ENCODE measurements around the gene ZBTB20.
"Not testable (repeated sequence)": the region's sequence is repeated elsewhere in the genome, so short reads cannot be mapped to it uniquely, and the experiment has no call there.

ZBTB20 gene

GRCh38 chr3:114830652-114831051, 316.4 kb downstream of the ZBTB20 start:
- DNase-seq (ENCODE audit: low read depth), result no peak

DNA sequence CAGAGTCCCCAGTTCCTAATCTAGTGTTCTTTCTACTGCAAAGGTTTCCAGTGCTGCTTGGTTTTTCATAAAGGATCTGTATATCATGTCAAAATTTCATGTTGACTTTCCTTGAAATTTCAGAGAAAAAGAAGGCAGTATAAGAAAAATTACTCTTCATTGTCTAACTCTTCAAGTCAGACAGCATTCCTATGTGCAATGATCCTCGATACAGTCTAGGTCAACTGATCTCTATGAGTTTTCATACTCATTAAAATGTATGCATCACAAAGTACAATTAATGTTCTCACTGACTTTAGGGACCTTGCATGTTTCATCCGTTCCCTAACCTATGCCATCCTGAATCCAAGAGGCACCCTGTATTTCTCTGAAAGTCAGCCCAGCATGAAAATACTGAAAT, 317.3 kb downstream of the ZBTB20 start:
- no peak for DNase-seq (ENCODE audit: low read depth)

DNA sequence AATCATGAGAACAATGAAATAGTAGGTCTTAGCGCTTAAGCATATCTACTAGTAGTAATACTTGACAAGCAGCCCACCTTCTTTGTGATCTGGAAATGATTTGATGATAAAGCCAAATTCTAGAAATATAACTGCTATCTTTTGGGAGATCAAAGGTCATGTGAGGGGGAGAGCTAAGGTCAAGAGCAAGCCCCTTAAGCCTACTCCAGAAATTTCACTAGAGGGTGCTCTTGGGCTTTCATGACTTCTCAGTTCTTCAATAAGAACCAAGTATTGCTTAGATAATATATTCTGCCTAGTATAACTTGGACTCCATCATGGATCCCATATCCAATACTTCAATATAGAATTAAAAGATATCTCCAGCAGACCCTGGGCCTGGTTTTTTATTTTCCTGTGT, 319.6 kb downstream of the ZBTB20 start:
- no peak for DNase-seq (ENCODE audit: low read depth)

- DNase-seq (ENCODE audit: low read depth), result no peak
Measured at GRCh38 chr3:114824014-114824413, 323.1 kb downstream of the ZBTB20 start.

- no peak for DNase-seq (ENCODE audit: low read depth)
Measured at GRCh38 chr3:114823061-114823460, 324.0 kb downstream of the ZBTB20 start.

DNA sequence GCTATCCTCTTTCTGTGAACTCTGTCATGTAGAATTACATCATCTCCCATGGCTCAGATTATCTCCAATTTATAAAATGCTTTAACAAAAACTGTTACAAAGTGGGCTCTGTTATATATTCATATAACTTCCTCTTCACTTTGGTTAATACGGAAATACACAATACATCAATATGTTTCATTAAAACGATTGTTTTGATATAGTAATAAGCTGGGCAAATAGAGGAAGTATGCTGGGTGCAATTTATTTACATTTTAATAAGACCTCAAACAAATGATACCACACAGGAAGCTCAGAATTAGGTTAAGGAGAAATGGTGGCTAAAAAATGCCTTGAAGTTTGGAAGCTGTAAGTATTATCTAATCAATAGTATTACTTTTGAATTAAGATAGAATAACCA, 331.0 kb downstream of the ZBTB20 start:
- no peak for DNase-seq (ENCODE audit: low read depth)

- DNase-seq (ENCODE audit: low read depth), result not testable (repeated sequence)
Measured at GRCh38 chr3:114812541-114813238, 334.4 kb downstream of the ZBTB20 start.

DNA sequence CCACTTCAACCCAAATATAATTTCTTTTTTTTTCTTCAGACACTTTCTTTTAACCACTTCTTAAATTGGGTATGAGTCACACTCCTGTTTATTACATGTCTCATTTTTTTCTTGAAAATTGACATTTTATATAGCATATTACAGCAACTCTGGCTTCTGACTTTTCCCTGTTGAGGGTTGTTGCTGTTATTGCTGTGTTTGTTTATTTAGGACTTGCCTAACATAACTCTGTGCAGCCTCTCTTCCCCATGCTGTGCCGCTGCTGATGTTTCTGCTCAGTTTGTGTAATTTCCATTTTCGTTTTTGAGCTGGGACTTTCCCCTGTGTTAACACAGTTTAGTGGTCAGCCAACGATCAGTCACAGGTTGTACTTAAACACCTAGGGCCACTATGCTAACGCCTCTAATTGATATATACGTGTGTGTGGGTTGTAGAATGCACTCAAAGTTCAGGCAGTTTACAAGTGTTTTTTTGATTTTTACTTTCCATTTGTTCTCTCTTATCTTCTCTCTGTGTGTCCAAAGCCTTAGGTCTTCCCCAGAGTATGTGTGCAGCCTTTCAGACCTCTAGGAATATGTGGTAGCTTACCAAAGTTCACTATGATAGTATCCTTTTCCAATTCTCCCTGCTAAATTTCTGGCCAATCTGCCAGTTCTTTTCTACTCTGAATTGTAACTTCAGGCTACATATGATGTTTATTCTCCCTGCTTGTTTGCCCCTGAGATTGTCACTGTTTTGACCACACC, 337.2 kb downstream of the ZBTB20 start:
- DNase-seq (ENCODE audit: low read depth), result no peak

- no peak for DNase-seq (ENCODE audit: low read depth)
Measured at GRCh38 chr3:114804099-114804498, 343.0 kb downstream of the ZBTB20 start.

GRCh38 chr3:114803042-114803695, 343.9 kb downstream of the ZBTB20 start:
- no peak for DNase-seq (ENCODE audit: low read depth)

DNA sequence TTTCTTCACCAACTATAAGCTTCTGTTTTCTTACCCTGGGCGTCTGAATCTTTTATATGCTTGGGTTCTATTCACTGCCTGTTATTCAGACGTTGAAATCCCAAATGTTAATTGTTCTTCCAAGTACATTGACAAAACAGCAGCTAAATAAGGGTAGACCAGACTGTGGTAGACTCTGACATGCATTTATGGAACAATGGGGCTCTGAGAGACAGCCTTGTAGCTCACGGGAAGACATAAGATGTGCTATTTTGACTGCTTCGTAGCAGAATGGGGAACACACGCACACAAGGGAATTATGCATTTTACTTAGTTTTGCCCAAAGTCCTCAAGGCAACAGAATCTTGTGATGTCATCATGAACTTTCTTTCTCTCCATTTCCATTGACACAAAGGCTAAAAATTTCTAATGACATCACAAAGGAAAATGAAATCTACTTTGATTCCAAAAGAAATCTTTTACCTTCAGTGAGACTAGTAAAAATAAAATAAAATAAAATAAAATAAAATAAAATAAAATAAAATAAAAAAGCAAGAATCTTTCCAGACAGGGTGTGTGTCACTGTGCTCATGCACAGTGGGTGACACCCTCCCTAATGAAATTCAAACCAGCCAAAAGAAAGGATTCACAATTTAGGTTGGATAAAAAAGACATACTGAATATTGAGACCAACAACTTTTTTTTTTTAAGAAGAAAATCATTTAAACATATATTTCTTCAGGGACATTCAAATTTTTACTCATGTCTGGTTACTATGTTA, 346.6 kb downstream of the ZBTB20 start:
- DNase-seq (ENCODE audit: low read depth), result no peak

DNA sequence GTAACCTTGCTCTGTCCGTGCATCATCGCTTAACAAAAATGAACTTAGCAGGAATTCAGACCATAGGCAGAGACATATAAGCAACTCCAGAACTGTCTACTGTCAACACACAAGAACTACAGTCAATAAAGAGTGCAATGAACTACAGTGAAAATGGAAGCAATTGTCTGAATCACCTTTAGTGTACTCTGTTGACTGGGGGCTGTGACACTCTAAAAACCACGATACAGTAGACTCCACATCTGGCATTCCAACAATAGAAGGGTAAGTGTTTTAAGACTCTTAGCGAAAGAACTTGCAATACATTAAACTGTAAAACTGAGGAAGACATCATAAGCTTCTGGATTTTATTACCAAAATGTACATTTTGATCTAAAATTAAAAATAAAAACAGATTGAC, 347.3 kb downstream of the ZBTB20 start:
- no peak for DNase-seq (ENCODE audit: low read depth)

- no peak for DNase-seq (ENCODE audit: low read depth)
Measured at GRCh38 chr3:114796796-114797195, 350.3 kb downstream of the ZBTB20 start.

DNA sequence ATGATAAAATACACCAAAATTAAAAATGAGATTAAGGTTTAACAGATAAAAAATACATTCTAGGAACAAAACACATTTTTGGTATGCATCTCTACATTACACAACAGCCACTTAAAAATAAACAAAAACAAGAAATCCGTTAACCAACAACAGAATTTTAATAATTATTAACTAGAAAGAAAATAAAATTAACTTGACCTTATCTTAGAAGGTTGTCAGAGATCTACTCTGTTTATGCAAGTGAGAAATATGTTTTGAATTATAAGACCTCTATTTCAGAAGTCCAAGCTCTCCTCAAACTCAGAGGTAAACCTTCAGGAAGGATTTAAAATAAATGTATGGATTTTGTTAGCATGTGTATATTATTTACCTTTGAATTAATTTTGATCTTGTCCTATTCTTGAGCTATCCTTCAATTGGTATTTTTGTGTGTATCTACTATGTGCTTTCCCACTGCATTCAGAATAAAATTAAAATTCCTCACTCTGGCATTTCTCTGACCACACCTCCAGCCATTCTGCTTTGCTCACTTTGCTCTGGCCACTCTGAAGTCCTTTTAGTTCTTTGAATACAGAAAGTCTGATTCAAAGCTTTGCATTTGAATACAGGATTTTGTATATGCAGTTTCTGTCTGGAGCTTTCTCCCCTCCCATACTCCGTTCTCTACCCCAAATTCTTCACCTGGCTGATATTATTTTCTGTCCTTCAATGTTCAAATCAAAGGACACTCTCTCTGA, 352.0 kb downstream of the ZBTB20 start:
- DNase-seq (ENCODE audit: low read depth), result no peak

DNA sequence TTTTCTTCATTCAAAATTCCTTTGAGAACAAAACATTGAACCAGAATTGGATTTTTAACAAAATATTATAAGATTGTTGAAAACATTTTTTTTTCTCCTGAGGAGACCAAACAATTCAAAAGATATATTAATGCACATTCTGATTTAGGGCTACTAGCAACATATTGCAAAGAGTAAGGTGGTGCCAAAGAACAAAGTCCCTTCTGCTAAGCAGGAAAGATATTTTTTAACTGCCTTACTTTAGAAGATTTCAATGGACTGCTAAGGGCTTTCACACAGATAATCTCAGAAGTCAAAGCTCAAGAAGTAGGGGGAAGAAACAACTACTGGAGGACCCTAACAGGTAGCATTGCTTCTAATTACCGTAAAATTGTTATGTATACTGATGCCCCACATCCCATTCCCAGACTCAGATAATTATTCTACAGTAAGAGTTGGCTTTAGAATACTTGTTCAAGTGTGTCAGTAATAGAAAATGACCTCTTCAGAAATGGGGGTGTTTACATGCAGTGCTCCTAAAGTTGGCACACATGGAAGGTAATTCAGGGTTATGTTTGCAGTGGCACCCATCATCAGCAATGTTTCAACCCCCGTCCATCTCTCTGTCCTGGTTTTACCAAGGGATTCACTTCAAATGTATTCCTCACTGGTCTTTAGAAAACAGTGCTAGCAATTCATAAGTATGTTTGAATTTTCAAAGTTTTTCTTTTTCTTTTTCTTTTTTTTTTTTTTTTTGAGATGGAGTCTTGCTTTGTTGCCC, 354.7 kb downstream of the ZBTB20 start:
- no peak for DNase-seq (ENCODE audit: low read depth)

DNA sequence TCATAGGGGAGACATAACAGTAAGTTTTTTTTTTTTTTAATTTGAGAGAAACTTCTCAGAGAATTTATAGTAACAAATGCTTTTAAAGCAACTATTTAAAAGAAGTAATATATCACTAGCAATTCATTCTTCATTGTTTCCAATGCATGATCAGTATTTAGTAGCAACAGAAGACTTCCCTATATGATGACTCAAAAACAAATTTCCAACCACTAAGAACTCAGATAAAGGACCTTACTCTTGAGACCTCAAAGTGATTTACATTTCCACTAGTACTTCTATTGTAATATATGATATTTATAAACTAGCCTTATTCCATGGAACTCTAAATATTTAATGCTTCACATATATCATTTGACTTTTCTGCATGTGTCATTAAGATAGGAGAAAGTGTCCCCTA, 356.3 kb downstream of the ZBTB20 start:
- DNase-seq (ENCODE audit: low read depth), result no peak

- DNase-seq (ENCODE audit: low read depth), result no peak
Measured at GRCh38 chr3:114789803-114790202, 357.3 kb downstream of the ZBTB20 start.

GRCh38 chr3:114775395-114775794, 371.7 kb downstream of the ZBTB20 start:
- no peak for DNase-seq (ENCODE audit: low read depth)

DNA sequence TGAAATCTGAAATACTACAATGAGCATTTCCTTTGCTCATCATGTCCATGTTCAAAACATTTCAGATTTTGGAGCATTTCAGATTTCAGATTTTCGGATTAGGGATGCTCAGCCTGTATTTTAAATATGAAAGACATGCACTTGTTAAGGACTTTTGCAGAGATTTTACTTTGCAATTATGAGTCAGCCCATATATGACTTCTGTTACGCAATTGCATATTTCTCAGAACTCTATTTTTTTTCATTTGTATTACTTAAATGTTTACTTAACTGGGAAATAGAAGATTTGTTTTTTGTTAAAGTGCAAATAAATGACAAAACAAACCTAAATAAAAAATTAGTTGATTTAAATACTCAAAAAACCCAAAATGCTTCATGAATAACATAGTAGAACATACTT, 376.2 kb downstream of the ZBTB20 start:
- no peak for DNase-seq (ENCODE audit: low read depth)

DNA sequence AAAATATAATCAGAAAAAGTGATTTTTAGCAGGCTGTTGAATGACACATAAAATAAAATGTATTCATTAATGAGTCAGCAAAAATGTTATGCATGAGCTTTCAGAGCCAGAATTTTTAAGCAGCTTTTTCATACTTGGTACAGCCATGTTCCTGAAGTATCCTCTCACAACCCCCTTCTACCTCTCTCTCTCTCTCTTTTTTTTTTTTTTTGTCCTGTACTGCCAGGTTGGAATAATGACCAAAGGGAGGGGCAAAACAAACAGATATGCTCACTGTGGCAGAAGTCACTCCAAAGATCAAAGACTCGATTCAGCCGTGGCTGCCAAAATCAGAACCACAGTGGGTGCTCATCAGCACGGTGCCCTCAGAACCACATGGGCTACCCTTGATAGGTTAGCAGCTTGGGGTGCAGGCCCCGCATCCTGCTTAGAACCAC, 383.0 kb downstream of the ZBTB20 start:
- no peak for DNase-seq (ENCODE audit: low read depth)

DNA sequence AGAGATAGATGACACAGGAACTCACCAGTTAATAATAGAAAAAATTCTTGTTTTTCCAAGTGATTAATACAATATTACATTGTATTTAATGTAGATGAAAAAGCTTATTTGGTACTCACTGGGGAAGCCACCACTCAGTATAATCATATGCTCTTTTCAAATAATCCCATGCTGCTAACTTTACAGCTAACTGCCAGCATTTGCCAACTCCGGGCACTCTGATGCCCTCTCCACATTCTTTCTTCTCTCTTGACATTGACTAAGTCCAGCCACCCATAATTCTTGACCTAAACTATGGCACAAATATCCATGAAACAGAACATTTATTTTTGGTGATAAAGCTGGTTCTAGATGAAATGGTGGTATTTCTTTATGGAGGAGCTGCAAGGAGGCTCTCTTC, 384.9 kb downstream of the ZBTB20 start:
- DNase-seq (ENCODE audit: low read depth), result no peak

Measured in stimulated activated CD8-positive, alpha-beta memory T cell treated with anti-CD3 and anti-CD28 coated beads, Interleukin-15, amount 100 ng/mL, for 24 hours (primary cell).